ENCODE data around the gene ARPP19. TPM values are rescaled to one million over a fixed set of nuclear protein-coding genes. Genes with fewer than 3 reads are reported as not detected.

ARPP19 gene, protein sequence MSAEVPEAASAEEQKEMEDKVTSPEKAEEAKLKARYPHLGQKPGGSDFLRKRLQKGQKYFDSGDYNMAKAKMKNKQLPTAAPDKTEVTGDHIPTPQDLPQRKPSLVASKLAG
- 172 and 213 TPM in 2 replicates for total RNA-seq (2022)
- percentile 98 among the genes with signal in this experiment for Bru-seq, nascent RNA
- percentile 100 among the genes with signal in this experiment for BruChase-seq, experiment 1, labeled RNA remaining after a 6-hour chase
- BruChase-seq, experiment 2, labeled RNA remaining after a 2-hour chase, result percentile 99 among the genes with signal in this experiment
- long read RNA-seq, full-length matches to known transcripts, result 208 of 243 reads
- long read RNA-seq, partial matches to known transcripts, result 14 of 243 reads
- long read RNA-seq, other reads (novel, unspliced or antisense), result 21 of 243 reads

DNA sequence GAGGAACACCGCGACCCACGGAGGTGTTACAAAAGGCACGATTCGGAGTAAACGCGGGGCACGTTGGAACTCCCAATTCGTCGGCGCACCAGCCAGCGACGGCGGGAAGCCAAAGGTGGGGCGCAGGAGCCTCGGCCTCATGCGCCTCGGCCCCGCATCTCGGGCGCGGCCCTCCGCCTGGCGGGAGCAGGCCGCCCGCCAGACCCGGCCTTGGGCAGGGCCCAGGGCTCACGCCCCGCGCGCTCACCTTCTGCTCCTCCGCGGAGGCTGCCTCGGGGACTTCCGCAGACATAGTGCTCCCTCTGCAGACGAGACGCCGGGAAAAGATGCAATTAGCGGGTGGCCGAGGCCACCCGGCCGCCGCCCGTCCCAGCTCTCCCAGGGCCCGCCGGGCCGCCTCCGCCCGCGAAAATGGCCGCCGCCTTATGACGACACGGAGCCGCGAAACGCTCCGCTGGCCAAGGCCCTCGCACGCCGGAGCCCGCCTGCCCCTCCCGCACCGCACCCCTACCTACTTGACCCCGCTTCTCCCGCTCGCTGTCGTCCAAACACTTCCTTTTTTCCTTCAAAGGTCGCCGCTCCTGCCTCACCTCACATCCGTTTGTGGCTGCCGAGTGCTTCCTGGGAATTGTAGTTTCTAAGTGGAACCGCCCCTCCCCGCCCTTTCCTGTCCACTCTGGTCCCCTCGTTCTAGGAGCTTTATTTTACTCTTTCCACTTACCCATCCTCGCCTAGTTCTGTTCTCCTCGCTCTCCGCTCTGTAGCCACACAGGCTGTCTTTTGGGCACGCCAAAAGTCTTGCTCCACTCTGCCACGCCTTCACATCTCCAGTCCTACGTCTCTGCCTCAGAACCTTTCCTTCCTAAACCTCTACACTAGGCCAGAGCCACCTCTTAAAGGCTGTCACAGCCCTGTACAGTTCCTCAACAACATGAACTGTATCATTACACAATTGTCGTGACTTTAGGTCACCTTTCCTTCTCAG, at the start of gene ARPP19:
TSS of gene ARPP19 (minus strand) at position 430 of the 985 bp plus-strand sequence. CDS start at position 292, 138 bp downstream.
- BruUV-seq (replicated peaks), result no TSS peak
- Mint-ChIP-seq H3K27ac (ENCODE audit: low read depth, unreplicated experiment) (peak within 1 kb of the TSS; percentile 85), H3K27me3 (ENCODE audit: insufficient read depth, unreplicated experiment) (no peaks in the 10 kb centered on the region), H3K4me3 (ENCODE audit: unreplicated experiment) (peak within 1 kb of the TSS; percentile 77), H3K9me3 (ENCODE audit: unreplicated experiment) (no peaks in the 10 kb centered on the region), H3K4me1 (ENCODE audit: insufficient read depth, unreplicated experiment) (peaks cover 5% of the 10 kb centered on the region), H3K36me3 (ENCODE audit: insufficient read depth, unreplicated experiment) (peaks cover 15% of the 10 kb centered on the region)
- peak; percentile 96 for DNase-seq (ENCODE audit: unreplicated experiment)
- ChIA-PET POLR2A (interaction anchor here (0.6 to 1.7 kb wide), 16 partner anchors 9 to 316 kb away, joined by 3 to 10 read pairs (median 3); partner anchors contain the start of genes ATOSA and MYO5C), CTCF (interaction anchor here (0.7 to 1.4 kb wide), 5 partner anchors 8 to 1415 kb away, joined by 3 read pairs; no protein-coding TSS in a partner anchor)
- TF ChIP-seq, protein P1, sequence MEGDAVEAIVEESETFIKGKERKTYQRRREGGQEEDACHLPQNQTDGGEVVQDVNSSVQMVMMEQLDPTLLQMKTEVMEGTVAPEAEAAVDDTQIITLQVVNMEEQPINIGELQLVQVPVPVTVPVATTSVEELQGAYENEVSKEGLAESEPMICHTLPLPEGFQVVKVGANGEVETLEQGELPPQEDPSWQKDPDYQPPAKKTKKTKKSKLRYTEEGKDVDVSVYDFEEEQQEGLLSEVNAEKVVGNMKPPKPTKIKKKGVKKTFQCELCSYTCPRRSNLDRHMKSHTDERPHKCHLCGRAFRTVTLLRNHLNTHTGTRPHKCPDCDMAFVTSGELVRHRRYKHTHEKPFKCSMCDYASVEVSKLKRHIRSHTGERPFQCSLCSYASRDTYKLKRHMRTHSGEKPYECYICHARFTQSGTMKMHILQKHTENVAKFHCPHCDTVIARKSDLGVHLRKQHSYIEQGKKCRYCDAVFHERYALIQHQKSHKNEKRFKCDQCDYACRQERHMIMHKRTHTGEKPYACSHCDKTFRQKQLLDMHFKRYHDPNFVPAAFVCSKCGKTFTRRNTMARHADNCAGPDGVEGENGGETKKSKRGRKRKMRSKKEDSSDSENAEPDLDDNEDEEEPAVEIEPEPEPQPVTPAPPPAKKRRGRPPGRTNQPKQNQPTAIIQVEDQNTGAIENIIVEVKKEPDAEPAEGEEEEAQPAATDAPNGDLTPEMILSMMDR (IDR thresholded peaks at IDR 0.05; ENCODE audit: unreplicated experiment), result no peak
- intact Hi-C loops (cut with micrococcal nuclease), result loop anchor here (1.0 to 10.0 kb wide), 7 partner anchors 10 to 313 kb away; partner anchors contain the start of genes ATOSA and MYO5A

DNA sequence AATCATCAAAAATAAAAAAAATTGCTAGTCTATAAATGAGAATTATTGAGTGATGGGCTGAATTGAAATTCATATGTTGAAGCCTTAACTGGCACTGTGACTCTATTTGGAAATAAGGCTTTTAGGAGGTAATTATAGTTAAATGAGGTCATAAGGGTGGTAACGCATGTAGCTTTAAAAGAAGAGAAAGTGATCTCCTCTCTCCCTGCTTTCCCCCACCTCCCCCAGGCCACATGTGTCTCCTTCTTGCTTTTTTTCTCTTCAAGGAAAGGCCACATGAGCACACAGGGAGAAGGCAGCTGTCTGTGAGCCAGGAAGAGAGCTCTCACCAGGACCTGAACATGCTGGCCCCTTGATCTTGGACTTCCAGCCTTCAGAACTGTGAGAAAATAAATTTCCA, 48.2 kb upstream of the ARPP19 start:
- BruUV-seq (replicated peaks), result no TSS peak
- H3K27ac Mint-ChIP-seq (ENCODE audit: low read depth, unreplicated experiment), result no peak overlapping the region
- H3K27me3 Mint-ChIP-seq (ENCODE audit: insufficient read depth, unreplicated experiment), result no peaks in the 10 kb centered on the region
- no peak overlapping the region for H3K4me3 Mint-ChIP-seq (ENCODE audit: unreplicated experiment)
- H3K36me3 Mint-ChIP-seq (ENCODE audit: insufficient read depth, unreplicated experiment), result peaks cover 55% of the 10 kb centered on the region
- CTCF ChIA-PET, result interaction anchor here (0.7 to 1.5 kb wide), 3 partner anchors 11 to 118 kb away, joined by 4 to 5 read pairs (median 5); no protein-coding TSS in a partner anchor
- POLR2A ChIA-PET, result no interaction called here
- no peak for DNase-seq (ENCODE audit: unreplicated experiment)
- TF ChIP-seq, protein P1 (IDR thresholded peaks at IDR 0.05; ENCODE audit: unreplicated experiment), result no peak
- H3K4me1 Mint-ChIP-seq (ENCODE audit: insufficient read depth, unreplicated experiment), result no peaks in the 10 kb centered on the region
- H3K9me3 Mint-ChIP-seq (ENCODE audit: unreplicated experiment), result no peaks in the 10 kb centered on the region
- intact Hi-C loops (cut with micrococcal nuclease), result no loop called here

DNA sequence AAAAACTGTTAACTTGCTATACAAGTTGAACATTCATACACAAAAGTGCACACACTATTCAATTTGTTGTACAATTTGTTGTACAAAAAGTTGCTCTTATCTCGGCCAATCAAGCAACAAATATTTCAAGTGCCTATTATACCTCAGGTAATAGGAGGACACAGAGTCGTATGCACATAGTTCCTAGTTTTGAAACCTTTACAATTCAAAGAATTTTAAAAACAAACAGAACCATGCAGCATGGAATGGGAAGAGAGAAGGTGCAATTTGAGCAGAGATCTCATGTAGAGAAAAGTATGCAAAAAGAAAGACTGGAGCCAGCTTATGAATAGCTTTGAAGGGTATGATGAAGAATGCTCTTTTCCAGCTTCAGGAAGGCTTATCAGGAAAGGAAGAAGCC, 46.5 kb upstream of the ARPP19 start:
- ChIA-PET POLR2A (interaction anchor here (0.6 to 1.1 kb wide), 3 partner anchors 10 to 118 kb away, joined by 3 to 5 read pairs (median 4); no protein-coding TSS in a partner anchor), CTCF (interaction anchor here (0.7 kb wide), 1 partner anchor 387 kb away, joined by 3 read pairs; no protein-coding TSS in a partner anchor)

More for the DNA sequence above, 46.5 kb upstream of the ARPP19 start:
- TF ChIP-seq, protein P1 (IDR thresholded peaks at IDR 0.05; ENCODE audit: unreplicated experiment), result no peak
- Mint-ChIP-seq H3K36me3 (ENCODE audit: insufficient read depth, unreplicated experiment) (peaks cover 66% of the 10 kb centered on the region), H3K4me1 (ENCODE audit: insufficient read depth, unreplicated experiment) (no peaks in the 10 kb centered on the region), H3K9me3 (ENCODE audit: unreplicated experiment) (no peaks in the 10 kb centered on the region), H3K27ac (ENCODE audit: low read depth, unreplicated experiment) (no peak overlapping the region), H3K27me3 (ENCODE audit: insufficient read depth, unreplicated experiment) (no peaks in the 10 kb centered on the region), H3K4me3 (ENCODE audit: unreplicated experiment) (no peak overlapping the region)
- intact Hi-C loops (cut with micrococcal nuclease), result no loop called here
- no peak for DNase-seq (ENCODE audit: unreplicated experiment)
- no TSS peak for BruUV-seq (replicated peaks)
